GM23248 (cell line): ENCODE measurements around the gene MSMO1.

Experiments used
- EZH2 ChIP-seq: fragments of 200-600 bp; sonication (generic); IDR thresholded peaks from 2 replicates; pipeline ENCODE4 v1.6.1; 2018; ENCODE audit warnings: antibody characterized with exemption, mild to moderate bottlenecking; ENCODE audit not compliant: insufficient read depth, poor library complexity, severe bottlenecking
- EZH2phosphoT487 ChIP-seq: fragments of 200-600 bp; sonication (generic); IDR thresholded peaks from 2 replicates; pipeline ENCODE4 v1.6.1; 2018; ENCODE audit warnings: antibody characterized with exemption, moderate library complexity, mild to moderate bottlenecking, low read depth; ENCODE audit not compliant: insufficient read depth

- TF ChIP-seq EZH2 (no peak), EZH2phosphoT487 (no peak)
Observed at GRCh38 chr4:165369522-165369921, 42.1 kb downstream of the MSMO1 start.
